LoVo (cell line): ENCODE data around the gene CCDC196.
"Not testable (repeated sequence)": the region's sequence is repeated elsewhere in the genome, so short reads cannot be mapped to it uniquely, and the experiment has no call there.

Experiments
- DNase-seq: peaks from one replicate; pipeline ENCODE4 v3.0.0-alpha.2; 2016; ENCODE audit warnings: low spot score

Gene CCDC196

GRCh38 chr14:66495218-66496098 lies 9.3 kb downstream of the CCDC196 start:
- peak; percentile 71 for DNase-seq

GRCh38 chr14:66496188-66496807 lies 10.1 kb downstream of the CCDC196 start:
- peak; percentile 18 for DNase-seq

GRCh38 chr14:66496911-66497310 lies 10.7 kb downstream of the CCDC196 start:
- DNase-seq: no peak

- no peak for DNase-seq
Observed at GRCh38 chr14:66498311-66498710, 12.1 kb downstream of the CCDC196 start.

GRCh38 chr14:66501592-66501991 lies 15.4 kb downstream of the CCDC196 start:
- no peak for DNase-seq

- DNase-seq: not testable (repeated sequence)
Observed at GRCh38 chr14:66502836-66503235, 16.7 kb downstream of the CCDC196 start.

- DNase-seq: no peak
Observed at GRCh38 chr14:66503532-66503931, 17.4 kb downstream of the CCDC196 start.

GRCh38 chr14:66507181-66507721 lies 21.1 kb downstream of the CCDC196 start:
- DNase-seq: peak; percentile 69

GRCh38 chr14:66507722-66508546 lies 21.8 kb downstream of the CCDC196 start, which contains the start of gene GPHN:
Gene GPHN (plus strand): TSS chr14:66508147.
- DNase-seq: peak; percentile 98

GRCh38 chr14:66508547-66508845 lies 22.3 kb downstream of the CCDC196 start:
- no peak for DNase-seq

GRCh38 chr14:66508846-66509621 lies 22.9 kb downstream of the CCDC196 start:
- no peak for DNase-seq

GRCh38 chr14:66509874-66510273 lies 23.7 kb downstream of the CCDC196 start:
- DNase-seq: no peak

GRCh38 chr14:66511849-66512248 lies 25.7 kb downstream of the CCDC196 start:
- DNase-seq: no peak

- no peak for DNase-seq
Observed at GRCh38 chr14:66514213-66514612, 28.0 kb downstream of the CCDC196 start.

GRCh38 chr14:66530526-66530925 lies 44.4 kb downstream of the CCDC196 start:
- no peak for DNase-seq

- DNase-seq: no peak
Observed at GRCh38 chr14:66539034-66539433, 52.9 kb downstream of the CCDC196 start.

GRCh38 chr14:66540038-66540437 lies 53.9 kb downstream of the CCDC196 start:
- no peak for DNase-seq

GRCh38 chr14:66541627-66542026 lies 55.5 kb downstream of the CCDC196 start:
- DNase-seq: no peak

GRCh38 chr14:66543996-66544395 lies 57.8 kb downstream of the CCDC196 start:
- DNase-seq: no peak

- not testable (repeated sequence) for DNase-seq
Observed at GRCh38 chr14:66545191-66545590, 59.0 kb downstream of the CCDC196 start.

- not testable (repeated sequence) for DNase-seq
Observed at GRCh38 chr14:66545751-66546150, 59.6 kb downstream of the CCDC196 start.
